Thyroid gland (tissue), 4 donors: Measurements from ENCODE around the gene CRAMP1.

Experiments
- POLR2A ChIP-seq, 2 donors: fragments of 450-650 bp; IDR thresholded peaks; one replicate each; pipeline ENCODE4 v1.6.1; 2017; ENCODE audit warnings: antibody characterized with exemption in 2 of 2, mild to moderate bottlenecking in 2 of 2, moderate library complexity in 1 of 2
- TF ChIP-seq, protein P1 (sequence below), 6 experiments: fragments of 200-600 bp in 3 of 6; fragments of 450-650 bp in 3 of 6; sonication (generic) in 3 of 6; IDR thresholded peaks; one replicate each; pipeline ENCODE4 v1.5.1; 2016 to 2019; ENCODE audit warnings: antibody characterized with exemption in 6 of 6, mild to moderate bottlenecking in 2 of 6, inconsistent platforms in 1 of 6, moderate library complexity in 1 of 6

DNA sequence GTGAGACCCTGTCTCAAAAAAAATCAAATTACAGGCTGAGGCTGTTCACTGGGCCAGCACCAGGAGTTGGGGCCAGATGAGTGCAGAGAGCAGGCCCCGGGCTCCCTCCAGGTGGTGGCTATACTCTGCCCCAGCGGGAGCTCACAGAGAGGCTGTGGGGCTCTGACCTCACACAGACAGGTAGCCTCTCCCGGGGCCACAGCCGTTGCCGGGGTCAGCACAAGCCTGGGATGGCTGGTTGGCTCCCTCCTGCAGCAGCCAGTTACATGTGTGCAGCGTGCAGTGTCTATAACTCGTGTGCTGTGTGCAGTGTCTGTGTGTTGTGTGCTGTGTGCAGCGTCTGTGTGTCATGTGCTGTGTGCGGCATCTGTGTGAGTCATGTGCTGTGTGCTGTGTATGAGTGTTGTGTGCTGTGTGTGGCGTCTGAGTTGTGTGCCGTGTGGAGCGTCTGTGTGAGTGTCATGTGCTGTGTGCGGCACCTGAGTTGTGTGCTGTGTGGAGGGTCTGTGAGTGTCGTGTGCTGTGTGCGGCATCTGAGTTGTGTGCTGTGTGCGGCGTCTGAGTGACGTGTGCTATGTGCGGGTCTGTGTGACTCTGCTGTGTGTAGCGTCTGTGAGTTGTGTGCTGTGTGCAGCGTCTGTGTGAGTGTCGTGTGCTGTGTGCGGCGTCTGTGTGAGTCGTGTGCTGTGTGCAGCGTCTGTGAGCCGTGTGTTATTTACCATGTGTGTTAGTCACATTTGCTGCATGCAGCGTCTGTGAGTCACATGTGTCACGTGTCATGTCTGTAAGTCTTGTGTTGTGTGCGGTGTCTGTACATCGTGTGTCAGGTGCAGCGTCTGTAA, 114.7 kb downstream of the CRAMP1 start:
- TF ChIP-seq, protein P1, sequence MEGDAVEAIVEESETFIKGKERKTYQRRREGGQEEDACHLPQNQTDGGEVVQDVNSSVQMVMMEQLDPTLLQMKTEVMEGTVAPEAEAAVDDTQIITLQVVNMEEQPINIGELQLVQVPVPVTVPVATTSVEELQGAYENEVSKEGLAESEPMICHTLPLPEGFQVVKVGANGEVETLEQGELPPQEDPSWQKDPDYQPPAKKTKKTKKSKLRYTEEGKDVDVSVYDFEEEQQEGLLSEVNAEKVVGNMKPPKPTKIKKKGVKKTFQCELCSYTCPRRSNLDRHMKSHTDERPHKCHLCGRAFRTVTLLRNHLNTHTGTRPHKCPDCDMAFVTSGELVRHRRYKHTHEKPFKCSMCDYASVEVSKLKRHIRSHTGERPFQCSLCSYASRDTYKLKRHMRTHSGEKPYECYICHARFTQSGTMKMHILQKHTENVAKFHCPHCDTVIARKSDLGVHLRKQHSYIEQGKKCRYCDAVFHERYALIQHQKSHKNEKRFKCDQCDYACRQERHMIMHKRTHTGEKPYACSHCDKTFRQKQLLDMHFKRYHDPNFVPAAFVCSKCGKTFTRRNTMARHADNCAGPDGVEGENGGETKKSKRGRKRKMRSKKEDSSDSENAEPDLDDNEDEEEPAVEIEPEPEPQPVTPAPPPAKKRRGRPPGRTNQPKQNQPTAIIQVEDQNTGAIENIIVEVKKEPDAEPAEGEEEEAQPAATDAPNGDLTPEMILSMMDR (IDR thresholded peaks at IDR 0.05): no peak
- TF ChIP-seq POLR2A (IDR thresholded peaks at IDR 0.05): no peak
